ENCODE results near the gene SYT11. TPM values are rescaled to one million over a fixed set of nuclear protein-coding genes. Genes with fewer than 3 reads are reported as not detected.

The SYT11 gene
- total and polyA plus RNA-seq, 2 of the 8 experiments (the other 6 are each of a cell fraction or from before 2014, with no cell fraction given): 7.2 to 9.6 TPM

DNA sequence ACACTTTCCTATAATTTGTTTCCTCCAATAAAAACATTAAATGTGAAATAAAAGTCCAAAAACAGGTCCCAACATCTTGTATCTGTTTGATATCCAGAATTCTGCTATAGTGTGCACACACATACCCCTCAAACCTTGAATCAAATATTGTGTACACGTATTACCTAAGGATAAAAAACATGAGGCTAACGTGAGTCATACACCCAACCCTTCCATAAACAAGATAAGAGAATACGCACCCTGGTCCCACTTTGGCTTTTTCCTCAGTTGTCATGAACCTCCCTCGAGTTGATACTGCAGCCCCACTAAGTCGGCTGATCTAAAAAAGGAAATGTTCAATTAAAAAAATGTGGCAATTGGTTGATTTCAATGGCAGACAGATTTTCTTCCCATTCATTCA, 69.7 kb downstream of the SYT11 start:
- no peak overlapping the region for H3K27ac ChIP-seq (ENCODE audit: low read depth, low read length)

More for the DNA sequence above, 69.7 kb downstream of the SYT11 start:
- Histone ChIP-seq H3K23ac (ENCODE audit: insufficient read length) (no peak overlapping the region), H2AK5ac (ENCODE audit: low read depth, low read length) (no peak overlapping the region), H3K4me2 (ENCODE audit: insufficient read depth in 1 of 2, low read depth in 2 of 2, low read length in 2 of 2) (no peak overlapping the region), H2AFZ (ENCODE audit: low read length) (no peak overlapping the region), H2BK120ac (replicated peaks; ENCODE audit: low read depth, low read length) (no peak overlapping the region), H4K8ac (ENCODE audit: extremely low read depth, insufficient read depth, low read length) (no peak overlapping the region), H3K14ac (ENCODE audit: insufficient read length) (no peak overlapping the region), H3K4me1 (replicated peaks in 1 of 4; ENCODE audit: control insufficient read depth in 3 of 4, insufficient read depth in 4 of 4, low read length in 3 of 4) (peaks cover 0 to 2% (median 1%) of the 10 kb centered on the region in 4 experiments; a peak in 4 of 7 replicates), H2BK12ac (ENCODE audit: low read depth, low read length) (no peak overlapping the region), H3K36me3 (ENCODE audit: control insufficient read depth in 2 of 4, insufficient read depth in 4 of 4, low read length in 3 of 4) (peaks cover 45 to 92% (median 71%) of the 10 kb centered on the region in 4 experiments), H3K23me2 (ENCODE audit: low read depth, low read length) (peaks cover 2% of the 10 kb centered on the region; the same call in 1 of the 2 replicates), H4K5ac (ENCODE audit: insufficient read length, low read depth, low read length) (no peak overlapping the region), H3K4me3 (ENCODE audit: extremely low read depth in 1 of 4, insufficient read depth in 2 of 4, low read depth in 3 of 4, low read length in 4 of 4) (no peak overlapping the region), H3K9me3 (ENCODE audit: insufficient read depth in 2 of 2, low read depth in 1 of 2, low read length in 1 of 2) (no peaks in the 10 kb centered on the region), H3K79me2 (ENCODE audit: control insufficient read depth in 1 of 2, insufficient read depth in 2 of 2, low read length in 2 of 2) (peaks cover 10 to 49% of the 10 kb centered on the region in 2 experiments), H3K27me3 (replicated peaks in 1 of 4; ENCODE audit: control insufficient read depth in 3 of 4, extremely low read depth in 1 of 4, insufficient read depth in 3 of 4, low read length in 3 of 4) (no peaks in the 10 kb centered on the region), H3K18ac (ENCODE audit: extremely low read depth, low read length) (no peak overlapping the region), H4K20me1 (replicated peaks in 1 of 2; ENCODE audit: control insufficient read depth in 1 of 2, insufficient read depth in 2 of 2, low read length in 2 of 2) (peaks cover 0 to 18% of the 10 kb centered on the region in 2 experiments), H3K4ac (replicated peaks; ENCODE audit: insufficient read length, low read depth, low read length) (no peak overlapping the region), H3K56ac (replicated peaks; ENCODE audit: insufficient read length, low read depth, low read length) (no peak overlapping the region), H4K91ac (replicated peaks; ENCODE audit: insufficient read length, low read length) (no peak overlapping the region), H2BK5ac (ENCODE audit: low read depth, low read length) (no peak overlapping the region), H2BK15ac (ENCODE audit: low read length) (no peak overlapping the region), H2BK20ac (ENCODE audit: low read length) (no peak overlapping the region), H3K79me1 (ENCODE audit: low read depth, low read length) (peaks cover 2% of the 10 kb centered on the region; the same call in 1 of the 2 replicates), H3K9ac (replicated peaks in 1 of 4; ENCODE audit: extremely low read depth in 1 of 4, low read depth in 3 of 4, low read length in 3 of 4) (no peak overlapping the region)
- FAIRE-seq: no peak
- TF ChIP-seq ZNF274 (IDR thresholded peaks at IDR 0.05; ENCODE audit: borderline replicate concordance, extremely low read depth, low read length) (no peak), MAFK (IDR thresholded peaks at IDR 0.05; ENCODE audit: low read depth, low read length) (no peak), SIRT6 (IDR thresholded peaks at IDR 0.05; ENCODE audit: low read length) (no peak), EP300 (IDR thresholded peaks at IDR 0.05; ENCODE audit: borderline replicate concordance in 1 of 2, low read depth in 2 of 2, low read length in 2 of 2) (no peak)
- WGBS, 2 experiments (ENCODE audit: extremely low coverage in 1 of 2, insufficient coverage in 1 of 2, insufficient read length in 1 of 2, insufficient replicate concordance in 2 of 2, low coverage in 1 of 2, low lambda C conversion rate in 2 of 2, missing lambda C conversion rate in 1 of 2): 91% methylated on average over 5 of the region's 5 CpGs; no CpG with 5 or more reads in 1 of the 2 experiments
- DNase-seq (ENCODE audit: low read depth in 1 of 2, low spot score in 2 of 2): no peak
- CTCF ChIA-PET (ENCODE audit: partially characterized antibody): interaction anchor here (0.8 to 1.3 kb wide), 2 partner anchors 9 to 17 kb away, joined by 4 read pairs; no protein-coding TSS in a partner anchor
- POLR2A ChIA-PET (ENCODE audit: partially characterized antibody): interaction anchor here (6.7 to 9.2 kb wide), 2 partner anchors 10 to 14 kb away, joined by 60 to 109 read pairs; no protein-coding TSS in a partner anchor
